RWPE2 (cell line): ENCODE results near the gene OTX2.

ENCODE experiments used
- ATAC-seq: fragments of 200-7000 bp; cut with Tn5 transposase; 3 replicates; pipeline ENCODE4 v1.9.1; 2021; ENCODE audit warnings: low read depth
- DNase-seq: peaks from one replicate; pipeline ENCODE4 v3.0.0-alpha.2; 2020; ENCODE audit warnings: low spot score
- H3K27ac ChIP-seq: fragments of 450-650 bp; 2 replicates; pipeline ENCODE4 v1.5.1; 2017; ENCODE audit warnings: mild to moderate bottlenecking; ENCODE audit not compliant: poor library complexity, severe bottlenecking
- H3K27me3 ChIP-seq: fragments of 250-450 bp; sonication (Bioruptor Pico); 2 replicates; pipeline ENCODE4 v1.5.1; 2021; ENCODE audit warnings: mild to moderate bottlenecking, moderate library complexity; ENCODE audit not compliant: insufficient read depth, poor library complexity, severe bottlenecking
- H3K36me3 ChIP-seq: fragments of 250-450 bp; sonication (Bioruptor Pico); 2 replicates; pipeline ENCODE4 v1.5.1; 2020; ENCODE audit warnings: low read depth, mild to moderate bottlenecking, moderate library complexity
- H3K4me1 ChIP-seq: fragments of 250-450 bp; sonication (Bioruptor Pico); 2 replicates; pipeline ENCODE4 v1.5.1; 2021; ENCODE audit warnings: mild to moderate bottlenecking, moderate library complexity; ENCODE audit not compliant: insufficient read depth, poor library complexity, severe bottlenecking
- H3K4me3 ChIP-seq: fragments of 250-450 bp; sonication (Bioruptor Pico); 2 replicates; pipeline ENCODE4 v1.5.1; 2021; ENCODE audit warnings: mild to moderate bottlenecking, moderate library complexity; ENCODE audit not compliant: severe bottlenecking
- H3K9me3 ChIP-seq: fragments of 250-450 bp; sonication (Bioruptor Pico); 2 replicates; pipeline ENCODE4 v1.5.1; 2021; ENCODE audit warnings: mild to moderate bottlenecking, moderate library complexity; ENCODE audit not compliant: severe bottlenecking
- CTCF ChIP-seq: fragments of 450-650 bp; IDR thresholded peaks from one replicate; pipeline ENCODE4 v1.5.1; 2017; ENCODE audit warnings: mild to moderate bottlenecking, moderate library complexity; ENCODE audit not compliant: poor library complexity, severe bottlenecking

Gene OTX2

GRCh38 chr14:56794088-56794556 is 16.2 kb downstream of the OTX2 start:
- Histone ChIP-seq H3K36me3 (no peaks in the 10 kb centered on the region), H3K4me3 (no peak overlapping the region), H3K27ac (no peak overlapping the region), H3K4me1 (no peaks in the 10 kb centered on the region), H3K27me3 (peaks cover 66% of the 10 kb centered on the region), H3K9me3 (no peaks in the 10 kb centered on the region)
- TF ChIP-seq CTCF: no peak
- ATAC-seq (no peak), DNase-seq (no peak)

- Histone ChIP-seq H3K4me3 (no peak overlapping the region), H3K4me1 (no peaks in the 10 kb centered on the region), H3K27ac (no peak overlapping the region), H3K27me3 (peaks cover 49% of the 10 kb centered on the region), H3K9me3 (no peaks in the 10 kb centered on the region), H3K36me3 (no peaks in the 10 kb centered on the region)
- ATAC-seq (no peak), DNase-seq (no peak)
- no peak for TF ChIP-seq CTCF
Measured at GRCh38 chr14:56789955-56790354, 20.3 kb downstream of the OTX2 start.

- Histone ChIP-seq H3K4me3 (no peak overlapping the region), H3K9me3 (no peaks in the 10 kb centered on the region), H3K27me3 (peaks cover 25% of the 10 kb centered on the region), H3K27ac (no peak overlapping the region), H3K36me3 (no peaks in the 10 kb centered on the region), H3K4me1 (no peaks in the 10 kb centered on the region)
- DNase-seq: no peak
- no peak for TF ChIP-seq CTCF
- no peak for ATAC-seq
Measured at GRCh38 chr14:56787530-56787929, 22.7 kb downstream of the OTX2 start.

GRCh38 chr14:56782711-56783110 is 27.6 kb downstream of the OTX2 start:
- ATAC-seq: peak; percentile 57; the same call in 2 of the 3 replicates
- Histone ChIP-seq H3K4me1 (no peaks in the 10 kb centered on the region), H3K27me3 (peaks cover 20% of the 10 kb centered on the region), H3K27ac (no peak overlapping the region), H3K4me3 (no peak overlapping the region), H3K9me3 (no peaks in the 10 kb centered on the region), H3K36me3 (no peaks in the 10 kb centered on the region)
- DNase-seq: no peak
- no peak for TF ChIP-seq CTCF

- H3K9me3 ChIP-seq: no peaks in the 10 kb centered on the region
- DNase-seq: no peak
- no peak overlapping the region for H3K4me3 ChIP-seq
- no peaks in the 10 kb centered on the region for H3K36me3 ChIP-seq
- no peaks in the 10 kb centered on the region for H3K4me1 ChIP-seq
- peaks cover 48% of the 10 kb centered on the region for H3K27me3 ChIP-seq
- ATAC-seq: no peak
- no peak overlapping the region for H3K27ac ChIP-seq
- no peak for TF ChIP-seq CTCF
Measured at GRCh38 chr14:56774503-56774902, 35.8 kb downstream of the OTX2 start.
